Neural progenitor cell (in vitro differentiated cells): Measurements from ENCODE around the gene CMPK1. TPM values are rescaled to one million over a fixed set of nuclear protein-coding genes. Genes with fewer than 3 reads are reported as not detected.

Experiments
- DNase-seq: peaks from one replicate; pipeline ENCODE4 v3.0.0-alpha.2; 2016; ENCODE audit warnings: low spot score
- H2AFZ ChIP-seq: fragments of 200-600 bp; sonication (generic); replicated peaks from 2 replicates; pipeline ENCODE4 v1.6.1; 2016; ENCODE audit warnings: antibody characterized with exemption
- H3F3A ChIP-seq: fragments of 200-600 bp; sonication (generic); 2 replicates; pipeline ENCODE4 v1.6.1; 2016; ENCODE audit warnings: antibody characterized with exemption, low read depth
- H3K27ac ChIP-seq: fragments of 200-600 bp; sonication (generic); 2 replicates; pipeline ENCODE4 v1.5.1; 2016; ENCODE audit warnings: mild to moderate bottlenecking
- H3K27me3 ChIP-seq: fragments of 200-600 bp; sonication (generic); 2 replicates; pipeline ENCODE4 v1.6.1; 2016; ENCODE audit warnings: mild to moderate bottlenecking, moderate library complexity
- H3K36me3 ChIP-seq: fragments of 200-600 bp; sonication (generic); 2 replicates; pipeline ENCODE4 v1.5.1; 2016
- H3K4me1 ChIP-seq: fragments of 200-600 bp; sonication (generic); 2 replicates; pipeline ENCODE4 v1.6.1; 2016; ENCODE audit warnings: mixed run types
- H3K4me2 ChIP-seq: fragments of 200-600 bp; sonication (generic); 2 replicates; pipeline ENCODE4 v1.6.1; 2016
- H3K4me3 ChIP-seq: fragments of 200-600 bp; sonication (generic); 2 replicates; pipeline ENCODE4 v1.5.1; 2016
- H3K79me2 ChIP-seq: fragments of 200-600 bp; sonication (generic); 2 replicates; pipeline ENCODE4 v1.6.1; 2016; ENCODE audit warnings: low read depth
- H3K9ac ChIP-seq: fragments of 200-600 bp; sonication (generic); 2 replicates; pipeline ENCODE4 v1.6.1; 2016
- H3K9me3 ChIP-seq: fragments of 200-600 bp; sonication (generic); 2 replicates; pipeline ENCODE4 v1.5.1; 2016; ENCODE audit warnings: low read depth
- H4K20me1 ChIP-seq: fragments of 200-600 bp; sonication (generic); 2 replicates; pipeline ENCODE4 v1.6.1; 2016; ENCODE audit warnings: low read depth
- H3K27ac Mint-ChIP-seq: 3 replicates; pipeline ENCODE4 v1.8.0; 2021; ENCODE audit warnings: mixed read lengths
- H3K27me3 Mint-ChIP-seq: 2 replicates; pipeline ENCODE4 v1.8.0; 2022; ENCODE audit warnings: low read depth, mild to moderate bottlenecking, inconsistent platforms, moderate library complexity, mixed read lengths; ENCODE audit not compliant: insufficient read depth
- H3K36me3 Mint-ChIP-seq: 3 replicates; pipeline ENCODE4 v1.8.0; 2021; ENCODE audit warnings: mixed read lengths
- H3K4me1 Mint-ChIP-seq: 3 replicates; pipeline ENCODE4 v1.8.0; 2021; ENCODE audit warnings: mixed read lengths
- H3K4me3 Mint-ChIP-seq: 3 replicates; pipeline ENCODE4 v1.8.0; 2021; ENCODE audit warnings: mild to moderate bottlenecking, moderate library complexity, mixed read lengths
- H3K9me3 Mint-ChIP-seq: 3 replicates; pipeline ENCODE4 v1.8.0; 2020; ENCODE audit warnings: mixed read lengths
- CTCF ChIP-seq: fragments of 200-600 bp; sonication (generic); IDR thresholded peaks from 2 replicates; pipeline ENCODE4 v1.5.1; 2017; ENCODE audit warnings: antibody characterized with exemption, mild to moderate bottlenecking
- EZH2 ChIP-seq: fragments of 200-600 bp; sonication (generic); IDR thresholded peaks from 2 replicates; pipeline ENCODE4 v1.6.1; 2017; ENCODE audit warnings: antibody characterized with exemption, mild to moderate bottlenecking, moderate library complexity
- EZH2phosphoT487 ChIP-seq: fragments of 200-600 bp; sonication (generic); IDR thresholded peaks from 2 replicates; pipeline ENCODE4 v1.6.1; 2017; ENCODE audit warnings: antibody characterized with exemption
- total RNA-seq: library from RNA; depleted of rRNA; stranded (reverse); fragments of >200 nt; gene quantifications from 2 replicates; pipeline ENCODE4 v1.2.3, GENCODE V29; 2015; ENCODE audit warnings: low replicate concordance

Gene CMPK1
- total RNA-seq, 1 donor from 2014 or later = 68.0 TPM

DNA sequence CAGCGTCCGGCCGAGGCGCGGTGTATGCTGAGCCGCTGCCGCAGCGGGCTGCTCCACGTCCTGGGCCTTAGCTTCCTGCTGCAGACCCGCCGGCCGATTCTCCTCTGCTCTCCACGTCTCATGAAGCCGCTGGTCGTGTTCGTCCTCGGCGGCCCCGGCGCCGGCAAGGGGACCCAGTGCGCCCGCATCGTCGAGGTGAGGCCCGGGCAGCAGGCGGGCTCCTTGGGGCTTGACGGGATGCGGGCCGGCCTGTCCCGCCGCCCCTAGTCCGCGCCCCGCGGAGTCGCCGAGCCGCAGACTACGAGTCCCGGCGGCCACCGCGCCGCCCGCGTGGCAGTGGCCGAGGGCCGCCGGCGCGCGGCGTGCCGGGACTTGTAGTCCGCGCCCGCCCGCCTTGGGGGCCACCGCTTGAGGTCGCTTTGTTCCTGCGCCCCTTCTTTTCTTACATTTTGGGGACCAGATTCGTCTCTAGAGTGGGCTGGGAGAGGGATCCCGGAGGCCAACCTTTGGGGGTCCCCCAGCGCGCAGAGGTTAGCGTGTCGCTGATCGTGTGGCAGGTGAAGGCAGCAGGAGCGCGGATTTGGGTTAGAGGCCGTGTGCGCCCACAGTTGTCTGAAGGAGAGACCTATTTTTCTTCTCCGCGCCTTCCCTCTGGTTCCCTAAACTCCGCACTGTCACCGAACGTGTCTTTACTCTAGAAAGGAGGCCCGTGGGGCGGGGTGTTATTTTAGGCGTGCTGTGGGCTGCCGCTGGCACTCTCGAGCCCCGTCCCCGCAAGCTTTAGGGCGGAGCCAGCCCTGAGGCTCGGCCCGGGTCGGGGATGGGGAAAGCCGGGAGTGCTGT lies 553 bp downstream of the CMPK1 start:
- Histone ChIP-seq H3K9ac (peak overlapping the region; percentile 77), H3K27me3 (no peaks in the 10 kb centered on the region), H3K27ac (peak overlapping the region; percentile 96), H3K79me2 (peaks cover 62% of the 10 kb centered on the region), H3K36me3 (no peaks in the 10 kb centered on the region), H3K4me3 (peak overlapping the region; percentile 92), H3K4me1 (peaks cover 20% of the 10 kb centered on the region), H4K20me1 (no peaks in the 10 kb centered on the region), H3F3A (peaks cover 35% of the 10 kb centered on the region), H3K9me3 (no peaks in the 10 kb centered on the region), H2AFZ (peak overlapping the region; percentile 90), H3K4me2 (peak overlapping the region; percentile 94)
- H3K27ac Mint-ChIP-seq = peak overlapping the region; percentile 97
- TF ChIP-seq EZH2phosphoT487 (no peak), EZH2 (no peak), CTCF (peak; percentile 33)
- peak; percentile 96 for DNase-seq
- peaks cover 10% of the 10 kb centered on the region for H3K4me1 Mint-ChIP-seq
- H3K9me3 Mint-ChIP-seq = no peaks in the 10 kb centered on the region
- H3K4me3 Mint-ChIP-seq = peak overlapping the region; percentile 97
- H3K36me3 Mint-ChIP-seq = no peaks in the 10 kb centered on the region
- H3K27me3 Mint-ChIP-seq = peaks cover 3% of the 10 kb centered on the region

- H3K4me2 ChIP-seq = peak overlapping the region; percentile 94
- H3K9me3 ChIP-seq = no peaks in the 10 kb centered on the region
- H4K20me1 ChIP-seq = no peaks in the 10 kb centered on the region
- H3K4me1 ChIP-seq = peaks cover 20% of the 10 kb centered on the region
- H3K4me3 ChIP-seq = peak overlapping the region; percentile 92
- TF ChIP-seq EZH2phosphoT487 = no peak
- no peak for TF ChIP-seq EZH2
- TF ChIP-seq CTCF = no peak
- peaks cover 35% of the 10 kb centered on the region for H3F3A ChIP-seq
- Mint-ChIP-seq H3K36me3 (no peaks in the 10 kb centered on the region), H3K27me3 (peaks cover 3% of the 10 kb centered on the region), H3K9me3 (no peaks in the 10 kb centered on the region), H3K27ac (peak overlapping the region; percentile 97), H3K4me3 (peak overlapping the region; percentile 97), H3K4me1 (peaks cover 10% of the 10 kb centered on the region)
- H3K36me3 ChIP-seq = no peaks in the 10 kb centered on the region
- peak overlapping the region; percentile 84 for H3K27ac ChIP-seq
- peak overlapping the region; percentile 51 for H3K9ac ChIP-seq
- H2AFZ ChIP-seq = peak overlapping the region; percentile 90
- H3K27me3 ChIP-seq = no peaks in the 10 kb centered on the region
- peaks cover 68% of the 10 kb centered on the region for H3K79me2 ChIP-seq
- DNase-seq = no peak
Measured at GRCh38 chr1:47334765-47335435, 1.3 kb downstream of the CMPK1 start.

GRCh38 chr1:47337350-47337749 lies 3.8 kb downstream of the CMPK1 start:
- H3K79me2 ChIP-seq = peaks cover 63% of the 10 kb centered on the region

More at GRCh38 chr1:47337350-47337749, 3.8 kb downstream of the CMPK1 start:
- H3F3A ChIP-seq = peaks cover 35% of the 10 kb centered on the region
- H2AFZ ChIP-seq = no peak overlapping the region
- Mint-ChIP-seq H3K4me1 (peaks cover 10% of the 10 kb centered on the region), H3K36me3 (peaks cover 2% of the 10 kb centered on the region), H3K27ac (no peak overlapping the region), H3K4me3 (no peak overlapping the region), H3K27me3 (peaks cover 3% of the 10 kb centered on the region), H3K9me3 (no peaks in the 10 kb centered on the region)
- H3K27me3 ChIP-seq = no peaks in the 10 kb centered on the region
- TF ChIP-seq EZH2phosphoT487 = no peak
- no peak for TF ChIP-seq CTCF
- TF ChIP-seq EZH2 = no peak
- no peak overlapping the region for H3K4me2 ChIP-seq
- H3K36me3 ChIP-seq = no peaks in the 10 kb centered on the region
- no peaks in the 10 kb centered on the region for H4K20me1 ChIP-seq
- H3K4me3 ChIP-seq = no peak overlapping the region
- H3K9ac ChIP-seq = no peak overlapping the region
- no peak overlapping the region for H3K27ac ChIP-seq
- H3K4me1 ChIP-seq = peaks cover 15% of the 10 kb centered on the region
- no peak for DNase-seq
- H3K9me3 ChIP-seq = no peaks in the 10 kb centered on the region
